ENCODE results near the gene DGCR2.
"Not testable (repeated sequence)": the region's sequence is repeated elsewhere in the genome, so short reads cannot be mapped to it uniquely, and the experiment has no call there.

DGCR2 gene

DNA sequence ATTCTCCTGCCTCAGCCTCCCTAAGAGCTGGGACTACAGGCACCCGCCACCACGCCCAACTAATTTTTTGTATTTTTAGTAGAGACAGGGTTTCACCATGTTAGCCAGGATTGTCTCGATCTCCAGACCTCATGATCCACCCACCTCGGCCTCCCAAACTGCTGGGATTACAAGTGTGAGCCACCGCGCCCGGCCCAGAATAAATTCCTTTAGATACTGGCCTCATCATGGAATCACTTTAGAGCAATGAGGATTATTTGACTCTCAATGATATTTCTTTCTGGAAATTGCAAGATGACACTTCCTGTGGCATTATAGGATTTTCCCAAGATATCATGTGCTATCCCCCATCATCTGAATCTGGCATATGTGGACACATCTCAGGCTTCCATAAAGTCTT lies 108.8 kb downstream of the DGCR2 start:
- H3K9me3 ChIP-seq (ENCODE audit: control insufficient read depth, low read length); DNase-seq (ENCODE audit: low read depth); H3K4me1 ChIP-seq (ENCODE audit: control insufficient read depth, insufficient read depth, low read length); H3K4me3 ChIP-seq (ENCODE audit: low read length); H3K9ac ChIP-seq (ENCODE audit: low read length); H3K36me3 ChIP-seq (ENCODE audit: control insufficient read depth, insufficient read depth, low read length, severe bottlenecking): not testable (repeated sequence)
- peaks cover 10% of the 10 kb centered on the region for H3K27me3 ChIP-seq (replicated peaks; ENCODE audit: control insufficient read depth, insufficient read depth, low read length)

DNA sequence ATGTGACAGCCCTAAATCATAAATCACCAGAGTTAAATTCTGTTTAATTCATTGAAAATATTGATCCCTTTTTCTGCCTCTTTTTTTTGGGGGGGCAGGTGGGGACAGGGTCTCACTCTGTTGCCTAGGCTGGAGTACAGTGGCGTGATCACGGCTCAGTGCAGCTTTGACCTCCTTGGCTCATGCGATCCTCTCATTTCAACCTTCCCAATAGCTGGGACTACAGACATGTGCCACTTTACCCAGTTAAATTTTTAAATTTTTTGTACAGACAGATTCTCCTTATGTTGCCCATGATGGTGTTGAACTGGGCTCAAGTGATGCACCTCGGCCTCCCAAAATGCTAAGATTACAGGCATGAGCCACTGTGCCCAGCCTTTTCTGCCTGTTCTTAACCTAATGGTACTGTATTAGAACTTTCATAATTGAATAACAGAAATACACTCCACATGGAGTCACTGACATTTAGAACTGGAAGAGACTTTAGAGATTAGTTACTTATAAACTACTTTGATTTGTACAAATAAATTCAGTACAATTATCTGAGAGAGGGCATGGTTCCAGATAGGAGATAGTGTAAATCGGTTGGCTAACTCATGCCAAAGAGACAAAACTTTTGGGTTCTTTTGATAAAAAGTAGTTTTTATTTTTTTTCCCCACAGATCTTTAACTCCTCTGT lies 109.8 kb downstream of the DGCR2 start:
- Histone ChIP-seq H3K9me3 (ENCODE audit: control insufficient read depth, low read length) (peaks cover 4% of the 10 kb centered on the region), H3K36me3 (ENCODE audit: control insufficient read depth, insufficient read depth, low read length, severe bottlenecking) (no peaks in the 10 kb centered on the region), H3K4me3 (ENCODE audit: low read length) (no peak overlapping the region), H3K27me3 (replicated peaks; ENCODE audit: control insufficient read depth, insufficient read depth, low read length) (peaks cover under 1% of the 10 kb centered on the region), H3K9ac (ENCODE audit: low read length) (no peak overlapping the region), H3K4me1 (ENCODE audit: control insufficient read depth, insufficient read depth, low read length) (peaks cover 4% of the 10 kb centered on the region)
- DNase-seq (ENCODE audit: low read depth) = no peak

DNA sequence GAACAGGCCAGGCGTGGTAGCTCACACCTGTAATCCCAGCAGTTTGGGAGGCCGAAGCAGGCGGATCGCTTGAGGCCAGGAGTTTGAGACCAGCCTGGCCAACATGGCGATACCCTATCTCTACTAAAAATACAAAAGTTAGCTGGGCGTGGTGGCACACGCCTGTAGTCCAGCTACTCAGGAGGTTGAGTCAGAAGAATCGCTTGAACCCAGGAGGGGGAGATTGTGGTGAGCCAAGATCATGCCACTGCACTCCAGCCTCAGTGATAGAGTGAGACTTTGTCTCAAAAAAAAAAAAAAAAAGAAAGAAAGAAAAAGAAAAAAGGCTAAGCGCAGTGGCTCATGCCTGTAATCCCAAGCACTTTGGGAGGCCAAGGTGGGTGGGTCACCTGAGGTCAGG lies 110.6 kb downstream of the DGCR2 start:
- H3K4me3 ChIP-seq (ENCODE audit: low read length); DNase-seq (ENCODE audit: low read depth); H3K9me3 ChIP-seq (ENCODE audit: control insufficient read depth, low read length); H3K27me3 ChIP-seq (replicated peaks; ENCODE audit: control insufficient read depth, insufficient read depth, low read length); H3K9ac ChIP-seq (ENCODE audit: low read length); H3K36me3 ChIP-seq (ENCODE audit: control insufficient read depth, insufficient read depth, low read length, severe bottlenecking); H3K4me1 ChIP-seq (ENCODE audit: control insufficient read depth, insufficient read depth, low read length): not testable (repeated sequence)

DNA sequence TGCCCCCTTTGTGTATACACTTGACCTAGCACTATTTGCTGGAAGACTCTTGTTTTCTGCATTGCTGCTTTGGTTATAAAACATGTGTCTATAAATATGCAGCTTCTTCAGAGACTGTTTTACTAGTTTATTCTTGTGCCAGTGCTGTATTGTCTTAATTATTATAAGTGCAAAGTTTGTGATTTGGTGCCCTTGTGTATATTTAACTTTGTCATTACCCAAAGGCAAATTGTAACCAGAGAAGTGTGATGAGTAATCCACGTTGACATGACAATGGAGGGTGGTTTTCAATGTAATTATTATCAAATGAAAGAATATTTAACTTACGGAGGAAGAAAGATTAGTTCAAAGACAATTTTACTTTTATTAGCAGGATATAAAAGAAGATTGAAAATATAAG lies 111.1 kb downstream of the DGCR2 start:
- Histone ChIP-seq H3K4me1 (ENCODE audit: control insufficient read depth, insufficient read depth, low read length) (peaks cover 4% of the 10 kb centered on the region), H3K4me3 (ENCODE audit: low read length) (no peak overlapping the region), H3K9me3 (ENCODE audit: control insufficient read depth, low read length) (peaks cover 4% of the 10 kb centered on the region), H3K36me3 (ENCODE audit: control insufficient read depth, insufficient read depth, low read length, severe bottlenecking) (no peaks in the 10 kb centered on the region), H3K27me3 (replicated peaks; ENCODE audit: control insufficient read depth, insufficient read depth, low read length) (peaks cover 6% of the 10 kb centered on the region), H3K9ac (ENCODE audit: low read length) (no peak overlapping the region)
- no peak for DNase-seq (ENCODE audit: low read depth)

DNA sequence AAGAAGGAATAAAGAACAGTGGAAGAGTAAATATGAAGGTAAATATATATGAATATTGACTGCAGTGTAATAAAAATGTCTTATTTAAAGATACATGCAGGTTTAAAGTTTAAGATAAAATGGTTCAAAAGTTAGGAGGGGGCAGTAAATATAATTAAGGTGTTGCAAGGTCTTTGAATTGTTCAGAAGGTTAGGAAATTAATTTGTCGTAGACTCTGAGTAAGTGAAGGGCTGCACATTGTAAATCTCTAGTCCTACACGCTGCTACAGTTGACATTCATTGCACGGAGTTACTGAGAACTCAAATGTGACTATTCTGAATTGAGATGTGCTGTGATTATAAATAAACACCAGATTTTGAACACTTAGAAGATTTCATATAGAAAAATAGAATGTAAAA lies 116.3 kb downstream of the DGCR2 start:
- DNase-seq (ENCODE audit: low read depth) = no peak
- Histone ChIP-seq H3K36me3 (ENCODE audit: control insufficient read depth, insufficient read depth, low read length, severe bottlenecking) (no peaks in the 10 kb centered on the region), H3K4me1 (ENCODE audit: control insufficient read depth, insufficient read depth, low read length) (no peaks in the 10 kb centered on the region), H3K9me3 (ENCODE audit: control insufficient read depth, low read length) (peaks cover 4% of the 10 kb centered on the region), H3K9ac (ENCODE audit: low read length) (no peak overlapping the region), H3K27me3 (replicated peaks; ENCODE audit: control insufficient read depth, insufficient read depth, low read length) (peaks cover 37% of the 10 kb centered on the region), H3K4me3 (ENCODE audit: low read length) (no peak overlapping the region)

DNA sequence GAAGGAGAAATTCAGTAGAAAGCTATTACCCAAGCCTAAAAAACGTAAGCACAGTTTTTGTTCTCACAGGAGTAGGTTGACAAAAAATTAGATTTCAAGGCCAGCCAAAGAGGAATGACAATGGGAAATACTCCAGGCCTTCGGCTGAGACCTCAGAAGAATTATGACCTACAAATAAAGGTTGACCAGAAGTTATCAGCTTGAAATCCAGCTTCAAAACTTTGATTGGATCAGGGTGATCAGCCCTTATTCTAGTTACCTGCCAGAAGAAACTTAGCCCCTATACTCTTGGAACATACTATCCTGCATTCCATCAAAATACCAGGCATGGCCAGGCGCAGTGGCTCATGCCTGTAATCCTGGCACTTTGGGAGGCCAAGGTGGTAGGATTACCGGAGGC lies 117.7 kb downstream of the DGCR2 start:
- Histone ChIP-seq H3K9me3 (ENCODE audit: control insufficient read depth, low read length) (peaks cover 9% of the 10 kb centered on the region), H3K4me3 (ENCODE audit: low read length) (no peak overlapping the region), H3K27me3 (replicated peaks; ENCODE audit: control insufficient read depth, insufficient read depth, low read length) (peaks cover 41% of the 10 kb centered on the region), H3K4me1 (ENCODE audit: control insufficient read depth, insufficient read depth, low read length) (no peaks in the 10 kb centered on the region), H3K9ac (ENCODE audit: low read length) (no peak overlapping the region), H3K36me3 (ENCODE audit: control insufficient read depth, insufficient read depth, low read length, severe bottlenecking) (no peaks in the 10 kb centered on the region)
- DNase-seq (ENCODE audit: low read depth) = no peak

DNA sequence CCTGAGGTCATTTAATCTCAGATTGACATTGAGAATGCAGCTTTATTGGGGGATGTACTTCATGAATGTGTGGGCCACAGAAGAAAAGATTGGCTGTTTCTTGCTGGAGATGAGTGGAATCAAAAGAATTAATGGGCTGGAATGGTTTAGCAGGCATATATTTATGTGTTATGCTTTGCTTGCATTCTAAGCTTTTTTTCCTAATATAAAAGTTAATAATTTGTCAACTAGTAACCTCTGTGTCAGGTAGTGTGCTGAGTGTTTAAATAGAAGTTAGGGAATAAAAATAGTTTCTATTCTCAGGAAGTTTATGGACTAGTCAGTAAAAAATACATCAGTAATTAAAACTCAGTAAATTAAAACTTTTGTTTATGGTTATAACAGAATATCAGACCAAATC lies 118.7 kb downstream of the DGCR2 start:
- H3K27me3 ChIP-seq (replicated peaks; ENCODE audit: control insufficient read depth, insufficient read depth, low read length) = peaks cover 49% of the 10 kb centered on the region
- no peak for DNase-seq (ENCODE audit: low read depth)
- H3K4me1 ChIP-seq (ENCODE audit: control insufficient read depth, insufficient read depth, low read length) = no peaks in the 10 kb centered on the region
- no peak overlapping the region for H3K9ac ChIP-seq (ENCODE audit: low read length)
- H3K9me3 ChIP-seq (ENCODE audit: control insufficient read depth, low read length) = peaks cover 10% of the 10 kb centered on the region
- no peaks in the 10 kb centered on the region for H3K36me3 ChIP-seq (ENCODE audit: control insufficient read depth, insufficient read depth, low read length, severe bottlenecking)
- H3K4me3 ChIP-seq (ENCODE audit: low read length) = no peak overlapping the region

DNA sequence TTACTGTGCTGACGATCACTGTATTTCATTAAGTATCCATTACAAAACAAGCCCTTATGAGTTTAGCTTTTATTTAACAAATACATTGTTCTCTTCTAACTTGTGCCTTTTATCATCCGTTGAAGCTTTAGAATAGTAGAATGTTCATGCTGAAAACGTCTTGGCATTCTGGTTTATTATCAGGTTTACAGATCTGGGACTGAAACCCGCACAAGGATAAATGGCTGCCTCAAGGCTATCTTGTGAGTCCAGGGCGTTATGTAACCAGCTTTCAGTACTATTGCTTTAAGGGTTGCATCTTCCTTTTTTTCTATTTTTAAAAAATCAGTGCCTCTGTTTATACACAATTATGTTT lies 119.6 kb downstream of the DGCR2 start:
- Histone ChIP-seq H3K27me3 (replicated peaks; ENCODE audit: control insufficient read depth, insufficient read depth, low read length) (peaks cover 58% of the 10 kb centered on the region), H3K36me3 (ENCODE audit: control insufficient read depth, insufficient read depth, low read length, severe bottlenecking) (no peaks in the 10 kb centered on the region), H3K4me3 (ENCODE audit: low read length) (no peak overlapping the region), H3K4me1 (ENCODE audit: control insufficient read depth, insufficient read depth, low read length) (no peaks in the 10 kb centered on the region), H3K9ac (ENCODE audit: low read length) (no peak overlapping the region), H3K9me3 (ENCODE audit: control insufficient read depth, low read length) (peaks cover 10% of the 10 kb centered on the region)
- no peak for DNase-seq (ENCODE audit: low read depth)

DNA sequence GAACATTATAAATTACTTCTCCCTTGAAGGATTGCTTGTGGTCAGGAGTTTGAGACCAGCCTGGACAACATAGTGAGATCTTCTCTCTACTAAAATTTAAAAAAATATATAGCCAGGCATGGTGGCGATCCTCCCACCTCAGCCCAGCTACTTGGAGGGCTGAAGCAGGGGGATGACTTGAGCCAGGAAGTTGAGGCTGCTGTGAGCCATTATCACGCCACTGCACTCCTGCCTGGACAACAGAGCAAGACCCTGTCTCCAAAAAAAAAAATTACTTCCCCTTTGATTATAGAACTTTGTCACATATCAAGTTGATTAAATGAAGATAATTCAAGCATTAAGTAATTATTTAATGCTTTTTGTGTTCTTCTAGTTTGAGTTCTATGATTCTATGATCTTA lies 121.0 kb downstream of the DGCR2 start:
- Histone ChIP-seq H3K27me3 (replicated peaks; ENCODE audit: control insufficient read depth, insufficient read depth, low read length) (peaks cover 63% of the 10 kb centered on the region), H3K36me3 (ENCODE audit: control insufficient read depth, insufficient read depth, low read length, severe bottlenecking) (no peaks in the 10 kb centered on the region)
- no peak for DNase-seq (ENCODE audit: low read depth)

DNA sequence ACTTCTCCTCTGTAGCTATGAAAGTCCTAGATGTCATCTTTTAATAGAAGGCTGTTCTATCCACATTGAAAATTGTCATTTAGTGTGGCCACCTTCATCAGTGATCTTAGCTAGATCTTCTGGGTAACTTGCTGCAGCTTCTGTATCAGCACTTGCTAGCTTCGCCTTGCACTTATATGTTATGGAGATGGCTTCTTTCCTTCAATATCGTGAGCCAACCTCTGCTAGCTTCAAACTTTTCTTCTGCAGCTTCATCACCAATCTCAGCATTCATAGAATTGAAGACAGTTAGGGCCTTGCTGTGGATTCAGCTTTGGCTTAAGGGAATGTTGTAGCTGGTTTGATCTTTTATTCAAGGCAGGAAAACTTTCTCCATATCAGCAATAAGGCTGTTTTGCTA lies 122.1 kb downstream of the DGCR2 start:
- DNase-seq (ENCODE audit: low read depth); H3K36me3 ChIP-seq (ENCODE audit: control insufficient read depth, insufficient read depth, low read length, severe bottlenecking); H3K9me3 ChIP-seq (ENCODE audit: control insufficient read depth, low read length); H3K4me1 ChIP-seq (ENCODE audit: control insufficient read depth, insufficient read depth, low read length); H3K9ac ChIP-seq (ENCODE audit: low read length); H3K4me3 ChIP-seq (ENCODE audit: low read length): not testable (repeated sequence)
- peaks cover 68% of the 10 kb centered on the region for H3K27me3 ChIP-seq (replicated peaks; ENCODE audit: control insufficient read depth, insufficient read depth, low read length)

More for the DNA sequence above, 121.0 kb downstream of the DGCR2 start:
- Histone ChIP-seq H3K9ac (ENCODE audit: low read length) (no peak overlapping the region), H3K4me1 (ENCODE audit: control insufficient read depth, insufficient read depth, low read length) (no peaks in the 10 kb centered on the region), H3K9me3 (ENCODE audit: control insufficient read depth, low read length) (peaks cover 10% of the 10 kb centered on the region), H3K4me3 (ENCODE audit: low read length) (no peak overlapping the region)

DNA sequence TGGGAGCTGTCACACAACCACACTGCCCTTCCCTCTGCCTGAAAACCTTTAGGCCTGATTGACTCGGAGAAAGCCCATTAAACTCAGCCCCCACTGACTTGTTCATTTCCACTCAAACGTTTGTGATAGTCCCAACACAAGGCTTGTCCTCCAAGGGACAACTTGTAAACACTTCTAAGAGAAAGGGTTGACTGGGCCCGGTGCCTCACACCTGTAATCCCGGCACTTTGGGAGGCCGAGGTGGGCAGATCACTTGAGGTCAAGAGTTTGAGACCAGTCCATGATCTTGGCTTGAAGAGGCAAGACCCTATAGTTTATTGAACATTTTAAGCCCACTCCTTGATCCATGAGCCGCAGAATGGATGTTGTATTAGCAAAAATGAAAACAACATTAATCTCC lies 122.8 kb downstream of the DGCR2 start:
- no peak for DNase-seq (ENCODE audit: low read depth)
- H3K27me3 ChIP-seq (replicated peaks; ENCODE audit: control insufficient read depth, insufficient read depth, low read length) = peaks cover 75% of the 10 kb centered on the region
- H3K9me3 ChIP-seq (ENCODE audit: control insufficient read depth, low read length) = peaks cover 10% of the 10 kb centered on the region

DNA sequence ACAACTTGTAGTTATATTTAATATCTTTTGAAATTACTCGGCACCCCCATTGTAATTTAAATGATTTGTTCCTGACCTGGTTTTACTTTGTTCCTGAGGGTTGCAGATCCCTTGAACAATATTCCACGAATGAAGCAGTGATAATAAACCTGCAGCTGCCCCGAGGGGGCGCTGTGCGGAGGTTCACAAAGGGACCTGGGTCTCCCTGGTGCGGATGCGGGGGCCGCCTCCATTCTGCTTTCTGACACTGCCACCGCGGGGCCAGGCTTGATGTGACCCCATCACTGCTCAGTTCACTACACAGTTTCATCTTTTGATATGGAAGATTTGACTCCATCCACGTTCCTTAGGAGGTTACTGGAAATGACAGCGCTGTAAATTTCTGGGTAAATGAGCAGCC lies 123.2 kb downstream of the DGCR2 start:
- Histone ChIP-seq H3K36me3 (ENCODE audit: control insufficient read depth, insufficient read depth, low read length, severe bottlenecking) (no peaks in the 10 kb centered on the region), H3K27me3 (replicated peaks; ENCODE audit: control insufficient read depth, insufficient read depth, low read length) (peaks cover 76% of the 10 kb centered on the region), H3K4me3 (ENCODE audit: low read length) (no peak overlapping the region), H3K9me3 (ENCODE audit: control insufficient read depth, low read length) (peaks cover 10% of the 10 kb centered on the region), H3K4me1 (ENCODE audit: control insufficient read depth, insufficient read depth, low read length) (no peaks in the 10 kb centered on the region), H3K9ac (ENCODE audit: low read length) (no peak overlapping the region)
- DNase-seq (ENCODE audit: low read depth) = no peak

More for the DNA sequence above, 122.8 kb downstream of the DGCR2 start:
- no peak overlapping the region for H3K9ac ChIP-seq (ENCODE audit: low read length)
- H3K4me3 ChIP-seq (ENCODE audit: low read length) = no peak overlapping the region
- no peaks in the 10 kb centered on the region for H3K4me1 ChIP-seq (ENCODE audit: control insufficient read depth, insufficient read depth, low read length)
- no peaks in the 10 kb centered on the region for H3K36me3 ChIP-seq (ENCODE audit: control insufficient read depth, insufficient read depth, low read length, severe bottlenecking)

All from adipocyte (in vitro differentiated cells).